ENCODE data around the gene SH3BGR.

The SH3BGR gene

GRCh38 chr21:39461419-39461818 lies 9.6 kb downstream of the SH3BGR start:
- TF ChIP-seq, protein P1, sequence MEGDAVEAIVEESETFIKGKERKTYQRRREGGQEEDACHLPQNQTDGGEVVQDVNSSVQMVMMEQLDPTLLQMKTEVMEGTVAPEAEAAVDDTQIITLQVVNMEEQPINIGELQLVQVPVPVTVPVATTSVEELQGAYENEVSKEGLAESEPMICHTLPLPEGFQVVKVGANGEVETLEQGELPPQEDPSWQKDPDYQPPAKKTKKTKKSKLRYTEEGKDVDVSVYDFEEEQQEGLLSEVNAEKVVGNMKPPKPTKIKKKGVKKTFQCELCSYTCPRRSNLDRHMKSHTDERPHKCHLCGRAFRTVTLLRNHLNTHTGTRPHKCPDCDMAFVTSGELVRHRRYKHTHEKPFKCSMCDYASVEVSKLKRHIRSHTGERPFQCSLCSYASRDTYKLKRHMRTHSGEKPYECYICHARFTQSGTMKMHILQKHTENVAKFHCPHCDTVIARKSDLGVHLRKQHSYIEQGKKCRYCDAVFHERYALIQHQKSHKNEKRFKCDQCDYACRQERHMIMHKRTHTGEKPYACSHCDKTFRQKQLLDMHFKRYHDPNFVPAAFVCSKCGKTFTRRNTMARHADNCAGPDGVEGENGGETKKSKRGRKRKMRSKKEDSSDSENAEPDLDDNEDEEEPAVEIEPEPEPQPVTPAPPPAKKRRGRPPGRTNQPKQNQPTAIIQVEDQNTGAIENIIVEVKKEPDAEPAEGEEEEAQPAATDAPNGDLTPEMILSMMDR (IDR thresholded peaks at IDR 0.05; ENCODE audit: extremely low read depth, insufficient read depth, missing control alignments): no peak
- in situ Hi-C loops (cut with MboI; ENCODE audit: low pct_unique_long_range_greater_than_20kb, low sequenced_read_pairs, unreplicated experiment): no loop called here

GRCh38 chr21:39463308-39463707 lies 11.5 kb downstream of the SH3BGR start:
- DNase-seq (ENCODE audit: low spot score): no peak
- in situ Hi-C loops (cut with MboI; ENCODE audit: low pct_unique_long_range_greater_than_20kb, low sequenced_read_pairs, unreplicated experiment): no loop called here
- TF ChIP-seq, protein P1 (IDR thresholded peaks at IDR 0.05; ENCODE audit: extremely low read depth, insufficient read depth, missing control alignments): no peak

More at GRCh38 chr21:39461419-39461818, 9.6 kb downstream of the SH3BGR start:
- no peak for DNase-seq (ENCODE audit: low spot score)

GRCh38 chr21:39466584-39466983 lies 14.8 kb downstream of the SH3BGR start:
- in situ Hi-C loops (cut with MboI; ENCODE audit: low pct_unique_long_range_greater_than_20kb, low sequenced_read_pairs, unreplicated experiment): no loop called here
- DNase-seq (ENCODE audit: low spot score): no peak
- TF ChIP-seq, protein P1 (IDR thresholded peaks at IDR 0.05; ENCODE audit: extremely low read depth, insufficient read depth, missing control alignments): no peak

DNA sequence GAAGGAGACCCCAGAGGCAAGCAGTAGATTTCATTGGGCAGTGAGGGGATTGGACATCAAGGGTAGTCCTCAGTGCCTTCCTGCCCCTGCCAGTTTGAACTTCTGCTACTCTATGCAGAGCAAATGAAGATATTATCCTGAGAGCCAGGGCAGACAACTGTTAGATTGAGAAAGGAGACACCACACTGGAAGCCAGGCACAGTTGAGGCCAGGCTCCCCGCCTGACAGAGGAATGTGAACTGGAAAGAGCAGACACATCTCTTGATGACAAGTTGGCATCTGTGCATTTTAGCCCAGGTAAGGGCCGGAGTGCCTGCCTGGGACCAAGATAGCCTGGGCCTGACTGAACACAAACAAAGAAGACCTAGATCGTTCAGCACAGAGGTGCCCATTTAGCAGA lies 16.0 kb downstream of the SH3BGR start:
- in situ Hi-C loops (cut with MboI; ENCODE audit: low pct_unique_long_range_greater_than_20kb, low sequenced_read_pairs, unreplicated experiment): no loop called here

GRCh38 chr21:39468559-39468958 lies 16.8 kb downstream of the SH3BGR start:
- in situ Hi-C loops (cut with MboI; ENCODE audit: low pct_unique_long_range_greater_than_20kb, low sequenced_read_pairs, unreplicated experiment): no loop called here
- TF ChIP-seq, protein P1 (IDR thresholded peaks at IDR 0.05; ENCODE audit: extremely low read depth, insufficient read depth, missing control alignments): no peak
- no peak for DNase-seq (ENCODE audit: low spot score)

More for the DNA sequence above, 16.0 kb downstream of the SH3BGR start:
- DNase-seq (ENCODE audit: low spot score): no peak
- TF ChIP-seq, protein P1 (IDR thresholded peaks at IDR 0.05; ENCODE audit: extremely low read depth, insufficient read depth, missing control alignments): no peak

GRCh38 chr21:39471598-39471997 lies 19.8 kb downstream of the SH3BGR start:
- TF ChIP-seq, protein P1 (IDR thresholded peaks at IDR 0.05; ENCODE audit: extremely low read depth, insufficient read depth, missing control alignments): no peak
- no peak for DNase-seq (ENCODE audit: low spot score)
- in situ Hi-C loops (cut with MboI; ENCODE audit: low pct_unique_long_range_greater_than_20kb, low sequenced_read_pairs, unreplicated experiment): no loop called here

DNA sequence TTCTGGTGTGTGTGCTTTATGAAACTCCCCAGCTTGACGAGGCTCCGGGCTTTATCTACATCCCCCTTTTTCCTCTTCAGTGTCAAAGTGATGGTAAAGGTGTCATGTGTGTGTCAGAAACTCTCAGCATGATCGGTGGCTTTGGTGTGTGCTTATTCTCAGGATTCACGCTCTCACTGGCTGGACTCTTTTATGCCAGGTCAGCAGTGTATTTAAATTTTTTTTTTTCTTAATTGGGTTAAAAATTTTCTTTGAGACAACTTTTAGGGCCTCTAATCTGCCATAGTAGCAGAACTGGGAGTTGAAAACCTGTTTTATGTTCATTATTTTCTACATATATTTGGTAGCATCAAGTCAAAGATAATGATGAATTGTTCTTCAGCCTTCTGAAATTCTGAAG lies 21.0 kb downstream of the SH3BGR start:
- in situ Hi-C loops (cut with MboI; ENCODE audit: low pct_unique_long_range_greater_than_20kb, low sequenced_read_pairs, unreplicated experiment): no loop called here
- no peak for DNase-seq (ENCODE audit: low spot score)
- TF ChIP-seq, protein P1 (IDR thresholded peaks at IDR 0.05; ENCODE audit: extremely low read depth, insufficient read depth, missing control alignments): no peak

Measured in GM13977 (cell line).